PFSK-1 (cell line): ENCODE data around the gene HS6ST1.

Experiments used
- POLR2AphosphoS5 ChIP-seq: IDR thresholded peaks from 2 replicates; pipeline ENCODE4 v1.6.1; 2012; ENCODE audit warnings: low read depth, mild to moderate bottlenecking, control low read depth, low read length, moderate library complexity
- SIN3A ChIP-seq: IDR thresholded peaks from 2 replicates; pipeline ENCODE4 v1.6.1; 2012; ENCODE audit warnings: mild to moderate bottlenecking, low read length, moderate library complexity, borderline replicate concordance; ENCODE audit not compliant: insufficient read depth
- TAF1 ChIP-seq: IDR thresholded peaks from 2 replicates; pipeline ENCODE4 v1.6.1; 2012; ENCODE audit warnings: low read length, control low read depth, borderline replicate concordance; ENCODE audit not compliant: insufficient read depth

DNA sequence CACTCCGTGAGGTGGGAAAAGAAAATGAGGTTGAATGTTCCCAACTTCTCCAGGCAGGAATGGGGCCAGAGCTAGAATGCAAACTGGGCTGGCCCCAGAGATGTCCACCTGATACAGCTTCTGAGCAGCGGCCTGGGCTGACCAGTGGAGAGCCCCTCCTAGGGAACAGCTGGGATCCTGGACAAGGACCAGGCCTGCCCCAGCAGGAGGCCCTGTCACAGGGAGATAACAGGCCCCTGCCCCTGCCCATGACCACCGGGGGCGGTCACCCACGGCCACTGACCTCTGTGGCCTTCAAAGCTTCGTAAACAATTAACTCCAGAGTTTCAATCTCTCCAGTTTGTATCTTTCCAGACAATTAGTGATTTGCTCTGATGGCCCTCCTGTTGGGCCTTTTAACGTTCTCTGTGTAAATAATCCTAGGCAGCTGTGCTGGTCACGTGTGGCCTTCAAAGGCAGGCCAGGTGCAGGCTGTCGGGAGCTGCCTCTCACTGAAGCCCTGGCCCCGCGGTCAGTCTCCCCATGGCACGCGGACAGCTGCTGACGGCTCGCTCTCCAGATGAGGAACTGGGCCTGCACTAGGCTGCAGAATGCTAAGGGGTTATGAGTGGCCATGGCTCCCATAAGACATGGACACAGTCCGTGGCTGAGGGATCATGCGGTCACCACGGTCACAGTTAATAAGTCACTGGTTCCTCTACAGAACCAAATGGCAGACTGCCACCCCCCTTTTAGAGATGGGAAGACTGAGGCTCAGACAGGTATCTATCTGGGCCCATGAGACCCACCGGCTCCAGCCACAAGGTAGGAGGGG is 9.2 kb downstream of the HS6ST1 start:
- no peak for TF ChIP-seq TAF1
- TF ChIP-seq SIN3A = no peak
- TF ChIP-seq POLR2AphosphoS5 = no peak
